Measurements from ENCODE around the gene ERICH4. TPM values are rescaled to one million over a fixed set of nuclear protein-coding genes. Genes with fewer than 3 reads are reported as not detected.
A peak's percentile ranks its signal among the peaks of the same experiment; 100 is the strongest.

The ERICH4 gene
- total and polyA plus RNA-seq, 2 of the 4 experiments (the other 2 are of a cell fraction) = not detected

DNA sequence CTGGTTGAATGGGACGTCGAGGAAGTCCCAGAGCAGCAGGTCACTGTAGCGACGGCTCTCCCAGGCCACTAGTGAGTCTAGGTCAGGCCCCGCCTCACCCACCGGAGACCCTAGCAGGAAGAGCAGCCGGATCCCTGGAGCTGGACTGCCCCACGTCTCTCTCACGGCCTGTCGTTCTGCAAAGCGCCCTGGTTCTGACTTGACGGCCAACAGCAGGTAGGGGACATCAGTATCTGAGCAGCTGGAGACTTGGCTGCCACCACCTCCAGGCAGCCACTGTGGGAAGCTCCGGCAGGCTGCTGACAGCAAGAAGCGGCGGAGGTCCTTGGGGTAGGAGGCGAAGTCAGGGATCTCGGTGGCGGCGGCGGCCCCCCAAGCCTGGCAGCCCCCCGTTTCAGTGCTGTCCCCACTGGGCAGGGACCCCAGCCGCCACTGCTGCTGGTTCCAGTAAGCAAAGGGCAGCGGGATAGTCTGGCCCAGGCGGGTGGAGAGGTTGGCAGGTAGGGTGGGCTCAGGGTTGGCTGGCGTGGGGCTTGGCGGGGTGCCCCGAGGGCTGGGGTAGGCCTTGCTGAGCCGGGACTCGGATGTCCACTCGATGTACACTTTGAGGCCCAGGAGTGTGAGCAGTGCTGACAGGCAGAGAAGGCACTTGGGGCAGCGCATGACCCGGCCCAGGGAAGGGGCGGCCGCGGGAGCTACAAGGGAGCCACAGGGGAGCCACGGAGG is 16.7 kb upstream of the ERICH4 start:
- H3K79me1 ChIP-seq (ENCODE audit: low read depth in 1 of 2, low read length in 2 of 2) = no peaks in the 10 kb centered on the region
- H3K9me3 ChIP-seq (ENCODE audit: control insufficient read depth, insufficient read depth, low read length) = no peaks in the 10 kb centered on the region
- BruUV-seq (replicated peaks) = no TSS peak
- ChIA-PET POLR2A (ENCODE audit: unreplicated experiment) (no interaction called here), CTCF (no interaction called here)
- H4K8ac ChIP-seq (ENCODE audit: low read depth in 2 of 2, low read length in 2 of 2) = no peak overlapping the region
- ATAC-seq (ENCODE audit: low read depth) = no peak
- H3K4me3 ChIP-seq (ENCODE audit: insufficient read depth, low read depth, low read length) = no peak overlapping the region; the same call in 1 of the 2 replicates
- H2AK9ac ChIP-seq (replicated peaks; ENCODE audit: low read depth, low read length, poor library complexity) = peak overlapping the region; percentile 77
- H3K4me2 ChIP-seq (ENCODE audit: low read depth, low read length) = no peak overlapping the region; the same call in 1 of the 2 replicates
- H3K27ac ChIP-seq (ENCODE audit: insufficient read depth, low read length) = no peak overlapping the region
- H3K27me3 ChIP-seq (ENCODE audit: control insufficient read depth, insufficient read depth, low read length) = no peaks in the 10 kb centered on the region
- H3K18ac ChIP-seq (ENCODE audit: low read depth, low read length) = no peak overlapping the region
- no peaks in the 10 kb centered on the region for H3K9me1 ChIP-seq (ENCODE audit: insufficient read depth, low read length)
- no peak overlapping the region for H3K9ac ChIP-seq (ENCODE audit: low read depth, low read length)
- peaks cover 32% of the 10 kb centered on the region for H3K36me3 ChIP-seq (ENCODE audit: control insufficient read depth, insufficient read depth, low read length)
- no peak overlapping the region for H4K91ac ChIP-seq (ENCODE audit: insufficient read depth, low read depth, low read length)
- H3K4ac ChIP-seq (ENCODE audit: low read depth, low read length) = no peak overlapping the region
- H2BK20ac ChIP-seq (ENCODE audit: low read depth, low read length) = no peak overlapping the region
- dilution Hi-C loops (cut with HindIII; ENCODE audit: low sequenced_read_pairs, unreplicated experiment) = no loop called here
- H2AK5ac ChIP-seq (ENCODE audit: low read depth, low read length) = no peak overlapping the region
- no peak overlapping the region for H2BK15ac ChIP-seq (ENCODE audit: low read depth, low read length)
- H3K56ac ChIP-seq (ENCODE audit: extremely low read depth, insufficient read depth, low read length) = no peak overlapping the region
- no peak overlapping the region for H4K5ac ChIP-seq (ENCODE audit: low read depth, low read length)
- intact Hi-C loops (cut with micrococcal nuclease) = loop anchor here (10.0 kb wide), 1 partner anchor 221 kb away; no protein-coding TSS in a partner anchor
- DNase-seq = no peak
- peaks cover 10% of the 10 kb centered on the region; the same call in 1 of the 2 replicates for H3K4me1 ChIP-seq (ENCODE audit: control insufficient read depth, insufficient read depth, low read length)
- no peak overlapping the region for H2BK5ac ChIP-seq (ENCODE audit: low read depth, low read length, poor library complexity, severe bottlenecking)
- H3K14ac ChIP-seq (replicated peaks; ENCODE audit: low read depth, low read length) = no peak overlapping the region
- no peak overlapping the region for H2AFZ ChIP-seq (replicated peaks; ENCODE audit: low read length, poor library complexity)
- H2BK120ac ChIP-seq (ENCODE audit: low read depth, low read length) = no peak overlapping the region
- no peak overlapping the region for H3K23ac ChIP-seq (ENCODE audit: low read depth, low read length)
- H4K20me1 ChIP-seq (ENCODE audit: insufficient read depth, low read length) = no peaks in the 10 kb centered on the region
- WGBS, 2 experiments (ENCODE audit: extremely low coverage in 2 of 2, insufficient read length in 1 of 2) = 91% methylated on average over 9 of the region's 36 CpGs; no CpG with 5 or more reads in 1 of the 2 experiments
- TF ChIP-seq RCOR1 (IDR thresholded peaks at IDR 0.05; ENCODE audit: insufficient replicate concordance, low read length) (no peak), MAFK (IDR thresholded peaks at IDR 0.05; ENCODE audit: low read depth, low read length) (no peak), POLR2A (IDR thresholded peaks at IDR 0.05; ENCODE audit: low read depth, low read length) (no peak), NFE2L2 (IDR thresholded peaks at IDR 0.05; ENCODE audit: low read depth, low read length) (no peak), CEBPB (IDR thresholded peaks at IDR 0.05; ENCODE audit: low read depth, low read length) (no peak), RAD21 (IDR thresholded peaks at IDR 0.05; ENCODE audit: low read length) (no peak), RFX5 (IDR thresholded peaks at IDR 0.05; ENCODE audit: low read depth, low read length) (no peak), MAZ (IDR thresholded peaks at IDR 0.05; ENCODE audit: borderline replicate concordance, low read depth, low read length) (no peak), CHD1 (IDR thresholded peaks at IDR 0.05; ENCODE audit: low read depth, low read length) (no peak), FOS (IDR thresholded peaks at IDR 0.05; ENCODE audit: low read depth, low read length) (no peak), MXI1 (IDR thresholded peaks at IDR 0.05; ENCODE audit: borderline replicate concordance, low read depth, low read length) (no peak), SMC3 (IDR thresholded peaks at IDR 0.05; ENCODE audit: low read depth, low read length) (no peak), BHLHE40 (IDR thresholded peaks at IDR 0.05; ENCODE audit: low read depth, low read length) (no peak)
- TF ChIP-seq, protein P1, sequence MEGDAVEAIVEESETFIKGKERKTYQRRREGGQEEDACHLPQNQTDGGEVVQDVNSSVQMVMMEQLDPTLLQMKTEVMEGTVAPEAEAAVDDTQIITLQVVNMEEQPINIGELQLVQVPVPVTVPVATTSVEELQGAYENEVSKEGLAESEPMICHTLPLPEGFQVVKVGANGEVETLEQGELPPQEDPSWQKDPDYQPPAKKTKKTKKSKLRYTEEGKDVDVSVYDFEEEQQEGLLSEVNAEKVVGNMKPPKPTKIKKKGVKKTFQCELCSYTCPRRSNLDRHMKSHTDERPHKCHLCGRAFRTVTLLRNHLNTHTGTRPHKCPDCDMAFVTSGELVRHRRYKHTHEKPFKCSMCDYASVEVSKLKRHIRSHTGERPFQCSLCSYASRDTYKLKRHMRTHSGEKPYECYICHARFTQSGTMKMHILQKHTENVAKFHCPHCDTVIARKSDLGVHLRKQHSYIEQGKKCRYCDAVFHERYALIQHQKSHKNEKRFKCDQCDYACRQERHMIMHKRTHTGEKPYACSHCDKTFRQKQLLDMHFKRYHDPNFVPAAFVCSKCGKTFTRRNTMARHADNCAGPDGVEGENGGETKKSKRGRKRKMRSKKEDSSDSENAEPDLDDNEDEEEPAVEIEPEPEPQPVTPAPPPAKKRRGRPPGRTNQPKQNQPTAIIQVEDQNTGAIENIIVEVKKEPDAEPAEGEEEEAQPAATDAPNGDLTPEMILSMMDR (conservative IDR thresholded peaks at IDR 0.05; ENCODE audit: low read depth, low read length) = no peak
- TF ChIP-seq, protein P2, sequence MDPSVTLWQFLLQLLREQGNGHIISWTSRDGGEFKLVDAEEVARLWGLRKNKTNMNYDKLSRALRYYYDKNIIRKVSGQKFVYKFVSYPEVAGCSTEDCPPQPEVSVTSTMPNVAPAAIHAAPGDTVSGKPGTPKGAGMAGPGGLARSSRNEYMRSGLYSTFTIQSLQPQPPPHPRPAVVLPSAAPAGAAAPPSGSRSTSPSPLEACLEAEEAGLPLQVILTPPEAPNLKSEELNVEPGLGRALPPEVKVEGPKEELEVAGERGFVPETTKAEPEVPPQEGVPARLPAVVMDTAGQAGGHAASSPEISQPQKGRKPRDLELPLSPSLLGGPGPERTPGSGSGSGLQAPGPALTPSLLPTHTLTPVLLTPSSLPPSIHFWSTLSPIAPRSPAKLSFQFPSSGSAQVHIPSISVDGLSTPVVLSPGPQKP (IDR thresholded peaks at IDR 0.05; ENCODE audit: borderline replicate concordance, low read depth, low read length) = no peak
- TF ChIP-seq, protein P3, sequence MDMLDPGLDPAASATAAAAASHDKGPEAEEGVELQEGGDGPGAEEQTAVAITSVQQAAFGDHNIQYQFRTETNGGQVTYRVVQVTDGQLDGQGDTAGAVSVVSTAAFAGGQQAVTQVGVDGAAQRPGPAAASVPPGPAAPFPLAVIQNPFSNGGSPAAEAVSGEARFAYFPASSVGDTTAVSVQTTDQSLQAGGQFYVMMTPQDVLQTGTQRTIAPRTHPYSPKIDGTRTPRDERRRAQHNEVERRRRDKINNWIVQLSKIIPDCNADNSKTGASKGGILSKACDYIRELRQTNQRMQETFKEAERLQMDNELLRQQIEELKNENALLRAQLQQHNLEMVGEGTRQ (IDR thresholded peaks at IDR 0.05; ENCODE audit: low read depth, low read length) = no peak
- in situ Hi-C loops (cut with MboI; ENCODE audit: low sequenced_read_pairs) = no loop called here
